GM10847 (cell line): ENCODE results near the gene BSPRY.

Experiments
- POLR2A ChIP-seq: IDR thresholded peaks from 2 replicates; pipeline ENCODE4 v1.6.1; 2011; ENCODE audit not compliant: insufficient read length; ENCODE audit errors: extremely low read depth

BSPRY gene

GRCh38 chr9:113355040-113355596 is 5.8 kb downstream of the BSPRY start:
- TF ChIP-seq POLR2A: no peak

- TF ChIP-seq POLR2A: no peak
Measured at GRCh38 chr9:113356686-113357292, 7.4 kb downstream of the BSPRY start.

- no peak for TF ChIP-seq POLR2A
Measured at GRCh38 chr9:113359385-113359784, 10.0 kb downstream of the BSPRY start.

- TF ChIP-seq POLR2A: no peak
Measured at GRCh38 chr9:113360242-113360842, 11.0 kb downstream of the BSPRY start.

GRCh38 chr9:113361304-113362018 is 12.1 kb downstream of the BSPRY start:
- TF ChIP-seq POLR2A: no peak

- no peak for TF ChIP-seq POLR2A
Measured at GRCh38 chr9:113363336-113363735, 14.0 kb downstream of the BSPRY start.

GRCh38 chr9:113364951-113365350 is 15.6 kb downstream of the BSPRY start:
- no peak for TF ChIP-seq POLR2A

GRCh38 chr9:113368348-113368981 is 19.1 kb downstream of the BSPRY start:
- TF ChIP-seq POLR2A: no peak

GRCh38 chr9:113368982-113369854 is 19.9 kb downstream of the BSPRY start:
- no peak for TF ChIP-seq POLR2A

- TF ChIP-seq POLR2A: no peak
Measured at GRCh38 chr9:113369855-113370140, 20.5 kb downstream of the BSPRY start.

GRCh38 chr9:113370806-113371325 is 21.5 kb downstream of the BSPRY start:
- TF ChIP-seq POLR2A: no peak

- TF ChIP-seq POLR2A: no peak
Measured at GRCh38 chr9:113372059-113372458, 22.7 kb downstream of the BSPRY start.

- TF ChIP-seq POLR2A: no peak
Measured at GRCh38 chr9:113373256-113373655, 23.9 kb downstream of the BSPRY start.

GRCh38 chr9:113373676-113374392 is 24.5 kb downstream of the BSPRY start:
- no peak for TF ChIP-seq POLR2A
